NB4 (cell line): ENCODE measurements around the gene SCGB3A1.

Experiments
- DNase-seq: peaks from one replicate; pipeline ENCODE4 v3.0.0; 2010; ENCODE audit warnings: low read depth
- H3K4me3 ChIP-seq: one replicate; pipeline ENCODE4 v1.5.1; 2011; ENCODE audit warnings: mild to moderate bottlenecking, low read depth, low read length, moderate library complexity
- CTCF ChIP-seq: IDR thresholded peaks from one replicate; pipeline ENCODE4 v1.5.1; 2012; ENCODE audit warnings: low read depth, low read length
- MYC ChIP-seq: IDR thresholded peaks from 2 replicates; pipeline ENCODE4 v1.6.1; 2011; ENCODE audit warnings: low read depth, low read length
- POLR2A ChIP-seq: IDR thresholded peaks from 2 replicates; pipeline ENCODE4 v1.6.1; 2011; ENCODE audit warnings: mild to moderate bottlenecking; ENCODE audit not compliant: insufficient read length; ENCODE audit errors: extremely low read depth
- TF ChIP-seq, protein P1 (sequence below): IDR thresholded peaks from 2 replicates; pipeline ENCODE4 v1.6.1; 2011; ENCODE audit warnings: low read depth, low read length

Gene SCGB3A1

DNA sequence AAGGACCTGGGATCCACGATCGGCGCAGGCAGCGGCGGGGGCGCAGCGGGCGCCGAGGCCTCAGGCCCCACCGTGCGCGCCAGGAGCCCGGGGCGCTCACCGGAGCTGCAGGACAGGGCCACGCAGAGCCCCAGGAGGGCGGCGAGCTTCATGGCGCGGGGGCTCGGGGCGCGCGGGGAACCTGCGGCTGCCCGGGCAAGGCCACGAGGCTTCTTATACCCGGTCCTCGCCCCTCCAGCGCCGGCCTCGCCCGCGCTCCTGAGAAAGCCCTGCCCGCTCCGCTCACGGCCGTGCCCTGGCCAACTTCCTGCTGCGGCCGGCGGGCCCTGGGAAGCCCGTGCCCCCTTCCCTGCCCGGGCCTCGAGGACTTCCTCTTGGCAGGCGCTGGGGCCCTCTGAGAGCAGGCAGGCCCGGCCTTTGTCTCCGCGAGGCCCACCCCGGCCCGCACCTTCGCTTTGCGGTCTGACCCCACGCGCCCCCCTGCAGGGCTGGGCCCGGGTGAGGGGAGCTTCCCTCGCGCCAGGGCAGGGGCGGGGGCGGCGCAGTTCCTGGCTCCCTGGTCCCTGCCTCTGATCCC, at the start of gene SCGB3A1:
Gene SCGB3A1 (minus strand): TSS at position 189 of the 577 bp plus-strand sequence. CDS start 37 bp downstream, at position 152.
- H3K4me3 ChIP-seq = no peak within 1 kb of the TSS
- TF ChIP-seq MYC (no peak), POLR2A (no peak), CTCF (no peak)
- TF ChIP-seq, protein P1, sequence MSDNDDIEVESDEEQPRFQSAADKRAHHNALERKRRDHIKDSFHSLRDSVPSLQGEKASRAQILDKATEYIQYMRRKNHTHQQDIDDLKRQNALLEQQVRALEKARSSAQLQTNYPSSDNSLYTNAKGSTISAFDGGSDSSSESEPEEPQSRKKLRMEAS = no peak
- DNase-seq = peak; percentile 77

DNA sequence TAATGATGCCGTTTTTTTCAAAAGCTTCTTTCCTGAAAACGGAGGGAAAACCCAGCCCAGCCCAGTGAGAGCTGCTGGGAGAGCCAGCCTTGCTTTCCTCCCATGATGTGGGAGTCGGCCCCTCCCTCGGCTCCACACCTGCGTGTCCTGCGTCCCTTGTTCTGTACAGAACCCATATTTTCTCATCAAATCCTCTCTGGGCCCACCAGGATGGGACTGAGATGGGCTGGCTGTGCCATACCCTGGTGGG, 49.2 kb upstream of the SCGB3A1 start:
- H3K4me3 ChIP-seq = no peak overlapping the region
- TF ChIP-seq, protein P1 = no peak
- TF ChIP-seq MYC (no peak), POLR2A (no peak), CTCF (no peak)
- no peak for DNase-seq

- H3K4me3 ChIP-seq = no peak overlapping the region
- TF ChIP-seq CTCF = no peak
- no peak for TF ChIP-seq MYC
- TF ChIP-seq POLR2A = no peak
- TF ChIP-seq, protein P1 = no peak
- no peak for DNase-seq
Measured at GRCh38 chr5:180639741-180640610, 48.7 kb upstream of the SCGB3A1 start.

GRCh38 chr5:180639287-180639686, 48.0 kb upstream of the SCGB3A1 start:
- no peak for DNase-seq
- H3K4me3 ChIP-seq = no peak overlapping the region
- TF ChIP-seq, protein P1 = no peak
- TF ChIP-seq CTCF = no peak
- TF ChIP-seq MYC = no peak
- TF ChIP-seq POLR2A = no peak

DNA sequence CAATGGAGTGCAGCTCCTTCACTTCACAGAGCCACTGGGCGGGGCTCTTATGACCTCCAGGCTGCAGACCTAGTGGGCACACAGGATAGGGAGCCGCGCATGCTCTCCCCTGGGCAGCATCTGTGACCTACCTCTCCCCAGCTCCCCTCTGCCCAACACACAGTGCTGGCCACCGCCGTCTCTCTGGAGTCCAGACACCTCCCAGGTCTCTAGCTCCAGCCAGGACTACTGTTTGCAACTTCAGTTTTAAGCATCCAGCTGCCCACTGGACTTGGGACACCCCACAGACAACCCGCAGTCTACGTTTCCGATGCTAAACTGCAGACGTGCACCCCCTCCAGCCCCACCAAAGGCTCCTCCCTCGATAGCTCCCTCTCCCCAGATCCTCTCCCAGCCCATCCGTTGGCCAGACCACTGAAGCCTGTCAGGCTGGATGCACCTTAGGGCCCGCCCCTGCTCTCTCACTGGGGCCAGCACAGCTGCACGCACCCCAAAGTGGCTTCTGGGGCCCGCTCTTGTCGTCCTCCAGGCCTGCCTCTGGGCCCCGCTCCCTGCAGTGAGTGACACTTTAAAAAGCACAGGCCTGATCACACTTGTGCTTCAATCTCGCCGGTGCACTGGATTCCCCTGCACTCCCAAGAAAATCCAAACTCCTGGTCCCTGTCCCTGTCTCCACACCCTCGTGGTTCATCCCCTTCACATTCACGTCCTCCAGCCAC, 46.8 kb upstream of the SCGB3A1 start:
- no peak for DNase-seq
- TF ChIP-seq POLR2A = no peak
- TF ChIP-seq MYC = no peak
- TF ChIP-seq, protein P1 = no peak
- no peak for TF ChIP-seq CTCF
- no peak overlapping the region for H3K4me3 ChIP-seq
